Fibroblast of skin of scalp (primary cell): ENCODE measurements around the gene LMCD1.

Experiments
- DNase-seq: peaks from one replicate; pipeline ENCODE4 v3.0.0-alpha.2; 2013

The LMCD1 gene

GRCh38 chr3:8595252-8595651 lies 93.6 kb downstream of the LMCD1 start:
- DNase-seq: no peak

GRCh38 chr3:8595695-8596115 lies 94.1 kb downstream of the LMCD1 start:
- DNase-seq: no peak

- no peak for DNase-seq
Measured at GRCh38 chr3:8596321-8597218, 94.9 kb downstream of the LMCD1 start.

GRCh38 chr3:8597219-8597853 lies 95.7 kb downstream of the LMCD1 start:
- peak; percentile 20 for DNase-seq

GRCh38 chr3:8599146-8599545 lies 97.5 kb downstream of the LMCD1 start:
- no peak for DNase-seq

GRCh38 chr3:8600457-8600856 lies 98.8 kb downstream of the LMCD1 start:
- DNase-seq: no peak

- DNase-seq: no peak
Measured at GRCh38 chr3:8603115-8603710, 101.6 kb downstream of the LMCD1 start.

GRCh38 chr3:8604006-8604405 lies 102.4 kb downstream of the LMCD1 start:
- no peak for DNase-seq

- no peak for DNase-seq
Measured at GRCh38 chr3:8604988-8605387, 103.4 kb downstream of the LMCD1 start.

GRCh38 chr3:8606701-8607231 lies 105.1 kb downstream of the LMCD1 start:
- peak; percentile 56 for DNase-seq

- DNase-seq: peak; percentile 81
Measured at GRCh38 chr3:8607234-8608040, 105.8 kb downstream of the LMCD1 start.

GRCh38 chr3:8608041-8608790 lies 106.6 kb downstream of the LMCD1 start:
- DNase-seq: no peak

GRCh38 chr3:8608791-8609467 lies 107.3 kb downstream of the LMCD1 start:
- no peak for DNase-seq

GRCh38 chr3:8610951-8611350 lies 109.3 kb downstream of the LMCD1 start:
- DNase-seq: no peak

- DNase-seq: no peak
Measured at GRCh38 chr3:8617921-8618320, 116.3 kb downstream of the LMCD1 start.

- DNase-seq: no peak
Measured at GRCh38 chr3:8618950-8619349, 117.3 kb downstream of the LMCD1 start.

GRCh38 chr3:8619548-8619947 lies 117.9 kb downstream of the LMCD1 start:
- peak; percentile 71 for DNase-seq

- no peak for DNase-seq
Measured at GRCh38 chr3:8621141-8621540, 119.5 kb downstream of the LMCD1 start.

- DNase-seq: peak; percentile 87
Measured at GRCh38 chr3:8621872-8622271, 120.2 kb downstream of the LMCD1 start.

GRCh38 chr3:8622873-8623691 lies 121.5 kb downstream of the LMCD1 start:
- peak; percentile 77 for DNase-seq
